RWPE2 (cell line): ENCODE results near the gene BRICD5.

ENCODE experiments used
- ATAC-seq: fragments of 200-7000 bp; cut with Tn5 transposase; 3 replicates; pipeline ENCODE4 v1.9.1; 2021; ENCODE audit warnings: low read depth
- DNase-seq: peaks from one replicate; pipeline ENCODE4 v3.0.0-alpha.2; 2020; ENCODE audit warnings: low spot score
- H3K27ac ChIP-seq: fragments of 450-650 bp; 2 replicates; pipeline ENCODE4 v1.5.1; 2017; ENCODE audit warnings: mild to moderate bottlenecking; ENCODE audit not compliant: poor library complexity, severe bottlenecking
- H3K27me3 ChIP-seq: fragments of 250-450 bp; sonication (Bioruptor Pico); 2 replicates; pipeline ENCODE4 v1.5.1; 2021; ENCODE audit warnings: mild to moderate bottlenecking, moderate library complexity; ENCODE audit not compliant: insufficient read depth, poor library complexity, severe bottlenecking
- H3K36me3 ChIP-seq: fragments of 250-450 bp; sonication (Bioruptor Pico); 2 replicates; pipeline ENCODE4 v1.5.1; 2020; ENCODE audit warnings: low read depth, mild to moderate bottlenecking, moderate library complexity
- H3K4me1 ChIP-seq: fragments of 250-450 bp; sonication (Bioruptor Pico); 2 replicates; pipeline ENCODE4 v1.5.1; 2021; ENCODE audit warnings: mild to moderate bottlenecking, moderate library complexity; ENCODE audit not compliant: insufficient read depth, poor library complexity, severe bottlenecking
- H3K4me3 ChIP-seq: fragments of 250-450 bp; sonication (Bioruptor Pico); 2 replicates; pipeline ENCODE4 v1.5.1; 2021; ENCODE audit warnings: mild to moderate bottlenecking, moderate library complexity; ENCODE audit not compliant: severe bottlenecking
- H3K9me3 ChIP-seq: fragments of 250-450 bp; sonication (Bioruptor Pico); 2 replicates; pipeline ENCODE4 v1.5.1; 2021; ENCODE audit warnings: mild to moderate bottlenecking, moderate library complexity; ENCODE audit not compliant: severe bottlenecking
- CTCF ChIP-seq: fragments of 450-650 bp; IDR thresholded peaks from one replicate; pipeline ENCODE4 v1.5.1; 2017; ENCODE audit warnings: mild to moderate bottlenecking, moderate library complexity; ENCODE audit not compliant: poor library complexity, severe bottlenecking

BRICD5 gene

GRCh38 chr16:2223221-2223941 lies 12.7 kb upstream of the BRICD5 start, which contains the start of gene E4F1:
TSS of gene E4F1 (plus strand) at chr16:2223591. CDS start at chr16:2223614, 23 bp downstream.
- Histone ChIP-seq H3K36me3 (peaks cover 2% of the 10 kb centered on the region), H3K4me1 (no peaks in the 10 kb centered on the region), H3K27ac (peak within 1 kb of the TSS; percentile 68), H3K9me3 (no peaks in the 10 kb centered on the region), H3K4me3 (peak within 1 kb of the TSS; percentile 85), H3K27me3 (no peaks in the 10 kb centered on the region)
- DNase-seq (peak; percentile 100), ATAC-seq (peak; percentile 93)
- no peak for TF ChIP-seq CTCF

- Histone ChIP-seq H3K27ac (peak overlapping the region; percentile 84), H3K36me3 (peaks cover 20% of the 10 kb centered on the region), H3K27me3 (no peaks in the 10 kb centered on the region), H3K4me1 (peaks cover 8% of the 10 kb centered on the region), H3K9me3 (no peaks in the 10 kb centered on the region), H3K4me3 (no peak overlapping the region)
- no peak for TF ChIP-seq CTCF
- DNase-seq, result no peak
- ATAC-seq, result no peak
Observed at GRCh38 chr16:2216330-2216729, 5.7 kb upstream of the BRICD5 start.

GRCh38 chr16:2214719-2214968 lies 4.0 kb upstream of the BRICD5 start, which contains the start of gene PGP:
TSS of gene PGP (minus strand) at chr16:2214840. CDS start at chr16:2214777, 63 bp downstream.
- ATAC-seq, result peak; percentile 76; the same call in 2 of the 3 replicates
- peaks cover 8% of the 10 kb centered on the region for H3K4me1 ChIP-seq
- H3K9me3 ChIP-seq, result no peaks in the 10 kb centered on the region
- TF ChIP-seq CTCF, result no peak
- H3K36me3 ChIP-seq, result peaks cover 20% of the 10 kb centered on the region
- H3K27me3 ChIP-seq, result no peaks in the 10 kb centered on the region
- peak within 1 kb of the TSS; percentile 76 for H3K4me3 ChIP-seq
- no peak for DNase-seq
- peak within 1 kb of the TSS; percentile 84 for H3K27ac ChIP-seq

GRCh38 chr16:2213817-2214718 lies 3.4 kb upstream of the BRICD5 start:
- H3K4me1 ChIP-seq, result peaks cover 8% of the 10 kb centered on the region
- H3K27me3 ChIP-seq, result no peaks in the 10 kb centered on the region
- no peaks in the 10 kb centered on the region for H3K9me3 ChIP-seq
- TF ChIP-seq CTCF, result no peak
- peak overlapping the region; percentile 76 for H3K4me3 ChIP-seq
- peaks cover 20% of the 10 kb centered on the region for H3K36me3 ChIP-seq
- ATAC-seq, result no peak
- DNase-seq, result no peak
- peak overlapping the region; percentile 84 for H3K27ac ChIP-seq
